Testis (tissue), 3 donors: ENCODE measurements around the gene RHBDL1. TPM values are rescaled to one million over a fixed set of nuclear protein-coding genes. Genes with fewer than 3 reads are reported as not detected.

Source experiments
- DNase-seq: peaks from one replicate; pipeline ENCODE4 v3.0.0-alpha.2; 2019
- H3K27ac ChIP-seq, 2 donors: fragments of 200-600 bp; sonication (generic); one replicate each; pipeline ENCODE4 v1.5.1; 2019
- H3K27me3 ChIP-seq: fragments of 200-600 bp; sonication (generic); one replicate; pipeline ENCODE4 v1.5.1; 2019
- H3K36me3 ChIP-seq: fragments of 200-600 bp; sonication (generic); one replicate; pipeline ENCODE4 v1.5.1; 2017; ENCODE audit warnings: low read depth; ENCODE audit errors: missing control alignments
- H3K4me1 ChIP-seq: fragments of 200-600 bp; sonication (generic); one replicate; pipeline ENCODE4 v1.5.1; 2019
- H3K4me3 ChIP-seq, 2 donors: fragments of 200-600 bp; sonication (generic); one replicate each; pipeline ENCODE4 v1.5.1; 2017 to 2019
- H3K9me3 ChIP-seq: fragments of 200-600 bp; sonication (generic); one replicate; pipeline ENCODE4 v1.5.1; 2017
- POLR2A ChIP-seq: fragments of 450-650 bp; IDR thresholded peaks from one replicate; pipeline ENCODE4 v1.6.1; 2017; ENCODE audit warnings: antibody characterized with exemption, mild to moderate bottlenecking, moderate library complexity
- WGBS, 2 donors: methylation state at CpG; one replicate each; pipeline ENCODE4 v1.1.5; 2018; 5-methylcytosine and 5-hydroxymethylcytosine counted together
- intact Hi-C: fragments of 100-400 bp; cut with DNase I; formaldehyde crosslinking; loops from one replicate; pipeline ENCODE4 v1.15.1; 2023; ENCODE audit warnings: low total_unique reads
- polyA plus RNA-seq: library from polyadenylated mRNA; stranded (reverse); fragments of 350-450 nt; fragmentation: Illumina TruSeq; extraction: RNeasy Lipid Tissue Mini Kit (QIAGEN cat#74804); gene quantifications from one replicate; pipeline ENCODE4 v1.2.3, GENCODE V29; 2014; ENCODE audit warnings: low read depth, low replicate concordance; ENCODE audit not compliant: insufficient read depth
- total RNA-seq, 2 donors: library from RNA; depleted of rRNA; stranded (reverse); fragments of >200 nt; gene quantifications; one replicate each; pipeline ENCODE4 v1.2.3, GENCODE V29; 2016
- TF ChIP-seq, protein P1 (sequence below), 3 experiments: fragments of 450-650 bp in 2 of 3; fragments of 200-600 bp in 1 of 3; sonication (generic) in 1 of 3; IDR thresholded peaks; one replicate each; pipeline ENCODE4 v1.5.1; 2016 to 2019; ENCODE audit warnings: antibody characterized with exemption in 3 of 3, mild to moderate bottlenecking in 2 of 3, moderate library complexity in 1 of 3

Gene RHBDL1
- total and polyA plus RNA-seq, 3 donors from 2014 or later: 2.1 to 9.8 (median 8.5) TPM

DNA sequence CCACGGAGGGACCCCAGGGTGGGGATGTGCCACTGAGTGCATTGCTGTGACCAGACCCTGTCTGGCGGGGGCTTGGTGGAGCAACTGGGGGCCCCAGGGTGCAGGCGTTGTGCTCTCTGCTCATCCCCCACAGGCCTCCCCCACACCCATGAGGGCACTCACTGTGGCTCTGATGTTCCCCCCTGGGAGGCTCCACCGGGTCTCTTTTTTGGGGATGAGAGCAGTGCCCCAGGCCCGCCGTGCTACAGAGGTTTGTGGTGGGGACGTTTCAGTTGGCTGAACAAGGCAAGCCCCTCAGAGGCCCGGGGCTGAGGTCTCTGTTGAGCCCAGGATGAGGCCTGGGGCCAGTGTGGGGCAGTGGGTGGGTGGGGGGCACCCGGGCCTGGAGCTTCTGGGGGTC, 48.2 kb downstream of the RHBDL1 start:
- Histone ChIP-seq H3K4me3 (no peak overlapping the region), H3K27ac (no peak overlapping the region), H3K9me3 (no peaks in the 10 kb centered on the region), H3K4me1 (peaks cover 29% of the 10 kb centered on the region), H3K36me3 (no peaks in the 10 kb centered on the region), H3K27me3 (no peaks in the 10 kb centered on the region)
- 73 to 89% methylated on average over 3 to 9 of the region's 9 CpGs for WGBS, 2 donors
- DNase-seq: no peak
- no peak for TF ChIP-seq POLR2A
- TF ChIP-seq, protein P1, sequence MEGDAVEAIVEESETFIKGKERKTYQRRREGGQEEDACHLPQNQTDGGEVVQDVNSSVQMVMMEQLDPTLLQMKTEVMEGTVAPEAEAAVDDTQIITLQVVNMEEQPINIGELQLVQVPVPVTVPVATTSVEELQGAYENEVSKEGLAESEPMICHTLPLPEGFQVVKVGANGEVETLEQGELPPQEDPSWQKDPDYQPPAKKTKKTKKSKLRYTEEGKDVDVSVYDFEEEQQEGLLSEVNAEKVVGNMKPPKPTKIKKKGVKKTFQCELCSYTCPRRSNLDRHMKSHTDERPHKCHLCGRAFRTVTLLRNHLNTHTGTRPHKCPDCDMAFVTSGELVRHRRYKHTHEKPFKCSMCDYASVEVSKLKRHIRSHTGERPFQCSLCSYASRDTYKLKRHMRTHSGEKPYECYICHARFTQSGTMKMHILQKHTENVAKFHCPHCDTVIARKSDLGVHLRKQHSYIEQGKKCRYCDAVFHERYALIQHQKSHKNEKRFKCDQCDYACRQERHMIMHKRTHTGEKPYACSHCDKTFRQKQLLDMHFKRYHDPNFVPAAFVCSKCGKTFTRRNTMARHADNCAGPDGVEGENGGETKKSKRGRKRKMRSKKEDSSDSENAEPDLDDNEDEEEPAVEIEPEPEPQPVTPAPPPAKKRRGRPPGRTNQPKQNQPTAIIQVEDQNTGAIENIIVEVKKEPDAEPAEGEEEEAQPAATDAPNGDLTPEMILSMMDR (IDR thresholded peaks at IDR 0.05): no peak
- intact Hi-C loops: no loop called here

DNA sequence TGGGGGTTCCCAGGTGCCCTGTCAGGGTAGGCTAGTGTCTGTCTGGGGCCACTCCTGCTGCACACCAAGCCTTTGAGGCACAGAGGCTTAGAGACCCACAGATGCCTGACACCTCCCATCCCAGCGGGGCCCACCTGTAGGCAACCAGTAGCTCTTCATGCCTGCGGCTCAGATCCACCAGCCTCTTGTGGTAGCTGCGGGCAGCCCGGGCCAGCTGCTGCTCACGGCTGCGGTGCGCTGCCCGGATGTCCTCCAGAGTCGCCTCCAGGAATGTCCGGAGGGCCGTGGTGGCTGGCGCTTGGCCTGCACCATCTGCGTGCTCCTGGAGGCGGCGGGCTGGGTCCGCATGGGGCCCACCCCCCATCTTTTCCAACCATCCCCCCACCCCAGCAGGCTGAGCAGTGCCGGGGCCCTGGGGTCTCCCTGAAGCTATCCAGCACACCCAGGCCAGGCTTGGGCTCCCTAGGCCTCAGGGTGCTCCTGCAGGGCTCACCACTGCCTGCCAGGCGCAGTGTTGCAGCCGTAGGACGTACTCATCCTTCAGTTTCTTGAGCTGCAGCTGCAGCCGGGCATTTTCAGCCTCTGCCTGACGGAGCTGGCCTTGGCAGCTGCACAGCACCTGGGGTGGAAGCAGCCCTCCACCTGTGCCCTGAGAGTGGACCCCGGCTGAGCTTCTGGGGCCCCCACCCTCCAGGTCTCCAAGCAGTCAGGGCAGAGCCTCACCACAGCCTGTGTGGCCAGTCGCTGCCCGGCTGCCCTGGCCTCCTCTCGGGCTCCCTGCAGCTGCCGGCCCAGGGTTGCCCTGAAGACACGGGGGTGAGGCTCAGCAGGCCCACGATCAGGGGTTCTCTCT, 48.9 kb downstream of the RHBDL1 start:
- no peak overlapping the region for H3K4me3 ChIP-seq
- H3K9me3 ChIP-seq: no peaks in the 10 kb centered on the region
- intact Hi-C loops: no loop called here
- peaks cover 29% of the 10 kb centered on the region for H3K4me1 ChIP-seq
- H3K27me3 ChIP-seq: no peaks in the 10 kb centered on the region
- TF ChIP-seq, protein P1 (IDR thresholded peaks at IDR 0.05): no peak
- no peak for TF ChIP-seq POLR2A
- no peak for DNase-seq
- H3K36me3 ChIP-seq: no peaks in the 10 kb centered on the region
- H3K27ac ChIP-seq: no peak overlapping the region
- WGBS, 2 donors: 72% methylated on average over 23 of the region's 29 CpGs; no CpG with 5 or more reads in 1 of the 2 donors

DNA sequence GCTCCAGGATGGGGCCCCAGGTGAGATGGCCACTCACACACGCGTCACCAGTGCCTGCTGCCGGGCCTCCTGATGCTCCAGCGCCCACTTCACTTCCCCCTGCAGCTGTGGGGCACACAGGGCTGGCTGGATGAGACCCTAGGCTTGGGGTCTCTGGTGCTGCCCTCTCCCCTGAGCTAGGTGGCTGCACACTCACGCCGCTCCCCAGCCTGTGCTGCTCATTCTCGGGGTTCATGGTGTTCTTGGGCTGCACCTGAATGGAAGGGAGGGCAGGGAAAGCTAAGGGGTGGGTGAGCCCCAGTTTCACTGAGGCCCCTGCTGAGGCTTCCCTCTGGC, 49.5 kb downstream of the RHBDL1 start:
- intact Hi-C loops: no loop called here
- DNase-seq: no peak
- Histone ChIP-seq H3K27ac (no peak overlapping the region), H3K9me3 (no peaks in the 10 kb centered on the region), H3K4me3 (no peak overlapping the region), H3K4me1 (peaks cover 25% of the 10 kb centered on the region), H3K36me3 (no peaks in the 10 kb centered on the region), H3K27me3 (no peaks in the 10 kb centered on the region)
- 69% methylated on average over 3 of the region's 7 CpGs; no CpG with 5 or more reads in 1 of the 2 donors for WGBS, 2 donors
- no peak for TF ChIP-seq POLR2A
- TF ChIP-seq, protein P1 (IDR thresholded peaks at IDR 0.05): no peak

DNA sequence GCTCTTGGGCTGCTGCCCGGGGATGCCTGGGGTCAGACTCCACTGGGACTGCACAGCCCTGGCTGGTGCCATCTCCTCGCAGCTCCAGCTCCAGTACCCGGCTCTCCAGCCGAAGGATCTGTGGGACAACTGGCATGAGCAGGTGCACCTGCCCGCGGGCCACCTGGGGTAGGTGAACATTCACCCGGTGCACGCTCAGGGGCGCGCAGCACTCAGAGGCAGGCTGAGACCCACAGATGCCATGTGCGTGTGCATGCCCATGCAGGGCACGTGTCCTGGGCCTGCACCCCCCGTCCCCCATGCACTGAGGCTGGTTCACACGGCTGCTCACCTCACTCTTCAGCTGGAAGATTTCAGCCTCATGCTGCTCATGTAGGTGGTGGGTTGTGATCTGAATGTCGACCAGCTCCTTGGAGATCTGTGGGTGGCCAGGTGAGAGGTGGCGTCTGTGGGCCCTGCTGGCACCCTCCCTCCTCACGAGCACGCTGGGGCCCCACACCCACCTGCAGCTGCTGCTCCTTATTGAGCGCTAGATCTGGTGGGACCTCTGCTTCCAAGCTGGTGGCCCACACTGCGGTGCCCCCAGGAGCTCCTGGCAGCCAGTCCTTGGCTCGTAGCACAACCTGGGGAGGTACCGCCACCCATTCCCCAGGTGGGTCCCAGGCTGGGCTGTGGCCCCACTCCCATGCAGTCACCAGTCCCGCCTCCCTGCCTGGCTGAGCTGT, 50.2 kb downstream of the RHBDL1 start:
- Histone ChIP-seq H3K27ac (no peak overlapping the region), H3K9me3 (no peaks in the 10 kb centered on the region), H3K27me3 (no peaks in the 10 kb centered on the region), H3K4me1 (peaks cover 22% of the 10 kb centered on the region), H3K4me3 (no peak overlapping the region), H3K36me3 (no peaks in the 10 kb centered on the region)
- no peak for TF ChIP-seq POLR2A
- TF ChIP-seq, protein P1 (IDR thresholded peaks at IDR 0.05): no peak
- intact Hi-C loops: no loop called here
- no peak for DNase-seq
- WGBS, 2 donors: 44 to 82% methylated on average over 5 to 23 of the region's 23 CpGs
